ENCODE data around the gene ZDHHC8.

Gene ZDHHC8

DNA sequence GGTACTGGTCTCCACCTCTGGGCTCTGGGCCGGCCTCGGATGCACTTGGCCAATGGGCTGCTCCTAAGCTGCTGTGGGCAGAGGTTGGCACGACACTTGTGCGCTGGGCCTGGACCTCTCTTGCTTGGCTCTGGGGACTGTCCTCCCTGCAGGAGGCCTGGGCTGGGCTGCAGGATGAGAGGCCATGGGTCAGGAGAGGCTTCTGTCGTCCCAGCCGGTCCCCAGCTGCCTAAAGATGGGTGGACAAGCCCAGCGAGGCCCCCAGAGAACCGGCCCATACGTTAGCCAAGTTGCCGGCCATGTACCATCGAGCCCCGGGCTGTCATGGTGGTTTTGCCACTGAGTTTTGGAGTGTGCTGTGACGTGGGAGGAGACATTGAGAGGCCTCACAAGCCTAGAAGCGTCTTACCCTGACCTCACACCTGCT is 20.9 kb downstream of the ZDHHC8 start:
- Histone ChIP-seq H3K4me2 (ENCODE audit: low read length) (no peak overlapping the region), H3K9me3 (ENCODE audit: insufficient read depth, low read length) (no peaks in the 10 kb centered on the region), H3K79me2 (ENCODE audit: low read length) (no peaks in the 10 kb centered on the region), H3K27ac (ENCODE audit: low read length) (no peak overlapping the region), H4K20me1 (ENCODE audit: insufficient read depth, low read length) (no peaks in the 10 kb centered on the region), H3K4me3 (ENCODE audit: low read length) (no peak overlapping the region), H2AFZ (ENCODE audit: low read depth, low read length) (no peak overlapping the region), H3K27me3 (ENCODE audit: low read depth, low read length) (0 out of 2 replicates have a peak, but pooled peaks cover 4% of the 10 kb centered on the region), H3K9ac (ENCODE audit: low read length) (no peak overlapping the region), H3K36me3 (replicated peaks; ENCODE audit: low read depth, low read length) (no peaks in the 10 kb centered on the region), H3K4me1 (ENCODE audit: low read length) (no peaks in the 10 kb centered on the region)
- TF ChIP-seq EZH2phosphoT487 (IDR thresholded peaks at IDR 0.05; ENCODE audit: low read depth): no peak
- TF ChIP-seq, protein P1, sequence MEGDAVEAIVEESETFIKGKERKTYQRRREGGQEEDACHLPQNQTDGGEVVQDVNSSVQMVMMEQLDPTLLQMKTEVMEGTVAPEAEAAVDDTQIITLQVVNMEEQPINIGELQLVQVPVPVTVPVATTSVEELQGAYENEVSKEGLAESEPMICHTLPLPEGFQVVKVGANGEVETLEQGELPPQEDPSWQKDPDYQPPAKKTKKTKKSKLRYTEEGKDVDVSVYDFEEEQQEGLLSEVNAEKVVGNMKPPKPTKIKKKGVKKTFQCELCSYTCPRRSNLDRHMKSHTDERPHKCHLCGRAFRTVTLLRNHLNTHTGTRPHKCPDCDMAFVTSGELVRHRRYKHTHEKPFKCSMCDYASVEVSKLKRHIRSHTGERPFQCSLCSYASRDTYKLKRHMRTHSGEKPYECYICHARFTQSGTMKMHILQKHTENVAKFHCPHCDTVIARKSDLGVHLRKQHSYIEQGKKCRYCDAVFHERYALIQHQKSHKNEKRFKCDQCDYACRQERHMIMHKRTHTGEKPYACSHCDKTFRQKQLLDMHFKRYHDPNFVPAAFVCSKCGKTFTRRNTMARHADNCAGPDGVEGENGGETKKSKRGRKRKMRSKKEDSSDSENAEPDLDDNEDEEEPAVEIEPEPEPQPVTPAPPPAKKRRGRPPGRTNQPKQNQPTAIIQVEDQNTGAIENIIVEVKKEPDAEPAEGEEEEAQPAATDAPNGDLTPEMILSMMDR (IDR thresholded peaks at IDR 0.05; ENCODE audit: low read depth, low read length): no peak

- Histone ChIP-seq H3K79me2 (ENCODE audit: low read length) (no peaks in the 10 kb centered on the region), H3K36me3 (replicated peaks; ENCODE audit: low read depth, low read length) (no peaks in the 10 kb centered on the region), H2AFZ (ENCODE audit: low read depth, low read length) (no peak overlapping the region), H3K27ac (ENCODE audit: low read length) (no peak overlapping the region), H4K20me1 (ENCODE audit: insufficient read depth, low read length) (no peaks in the 10 kb centered on the region), H3K27me3 (ENCODE audit: low read depth, low read length) (peaks cover 13% of the 10 kb centered on the region), H3K9ac (ENCODE audit: low read length) (no peak overlapping the region), H3K4me1 (ENCODE audit: low read length) (no peaks in the 10 kb centered on the region), H3K9me3 (ENCODE audit: insufficient read depth, low read length) (no peaks in the 10 kb centered on the region), H3K4me2 (ENCODE audit: low read length) (no peak overlapping the region), H3K4me3 (ENCODE audit: low read length) (no peak overlapping the region)
- TF ChIP-seq, protein P1 (IDR thresholded peaks at IDR 0.05; ENCODE audit: low read depth, low read length): no peak
- TF ChIP-seq EZH2phosphoT487 (IDR thresholded peaks at IDR 0.05; ENCODE audit: low read depth): no peak
Measured at GRCh38 chr22:20153945-20154344, 22.3 kb downstream of the ZDHHC8 start.

DNA sequence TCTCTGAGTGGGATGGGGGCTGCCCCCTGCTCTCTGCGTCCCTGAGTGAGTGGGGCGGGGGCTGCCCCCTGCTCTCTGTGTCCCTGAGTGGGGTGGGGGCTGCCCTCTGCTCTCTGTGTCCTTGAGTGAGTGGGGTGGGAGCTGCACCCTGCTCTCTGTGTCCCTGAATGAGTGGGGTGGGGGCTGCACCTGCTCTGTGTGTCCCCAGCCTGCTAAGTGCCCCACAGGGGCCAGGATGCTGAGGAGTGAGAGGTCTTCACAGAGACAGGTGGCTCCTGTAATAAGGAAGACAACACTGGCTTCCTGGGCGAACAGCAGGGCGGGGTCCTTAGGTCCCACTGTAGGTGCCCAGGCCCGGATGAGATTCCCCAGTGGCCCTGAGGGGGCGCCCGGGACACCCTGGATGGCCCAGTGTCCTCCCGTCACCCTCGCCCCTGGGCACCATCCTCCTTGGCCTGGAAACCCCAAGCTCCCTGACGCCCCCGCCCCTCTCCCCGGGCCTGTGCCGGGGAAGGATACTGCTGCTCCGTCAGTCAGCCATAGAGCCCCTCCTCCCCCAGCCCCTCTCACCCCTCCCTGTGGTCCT is 23.1 kb downstream of the ZDHHC8 start:
- Histone ChIP-seq H3K27ac (ENCODE audit: low read length) (no peak overlapping the region), H3K4me1 (ENCODE audit: low read length) (no peaks in the 10 kb centered on the region), H3K9ac (ENCODE audit: low read length) (no peak overlapping the region), H3K4me3 (ENCODE audit: low read length) (no peak overlapping the region), H3K79me2 (ENCODE audit: low read length) (no peaks in the 10 kb centered on the region), H3K36me3 (replicated peaks; ENCODE audit: low read depth, low read length) (no peaks in the 10 kb centered on the region), H2AFZ (ENCODE audit: low read depth, low read length) (no peak overlapping the region), H4K20me1 (ENCODE audit: insufficient read depth, low read length) (no peaks in the 10 kb centered on the region), H3K9me3 (ENCODE audit: insufficient read depth, low read length) (no peaks in the 10 kb centered on the region), H3K27me3 (ENCODE audit: low read depth, low read length) (peaks cover 17% of the 10 kb centered on the region), H3K4me2 (ENCODE audit: low read length) (no peak overlapping the region)
- TF ChIP-seq, protein P1 (IDR thresholded peaks at IDR 0.05; ENCODE audit: low read depth, low read length): no peak
- TF ChIP-seq EZH2phosphoT487 (IDR thresholded peaks at IDR 0.05; ENCODE audit: low read depth): no peak

- H3K27ac ChIP-seq (ENCODE audit: low read length): no peak overlapping the region
- no peaks in the 10 kb centered on the region for H3K9me3 ChIP-seq (ENCODE audit: insufficient read depth, low read length)
- TF ChIP-seq EZH2phosphoT487 (IDR thresholded peaks at IDR 0.05; ENCODE audit: low read depth): no peak
- TF ChIP-seq, protein P1 (IDR thresholded peaks at IDR 0.05; ENCODE audit: low read depth, low read length): no peak
- H3K79me2 ChIP-seq (ENCODE audit: low read length): no peaks in the 10 kb centered on the region
- no peaks in the 10 kb centered on the region for H3K36me3 ChIP-seq (replicated peaks; ENCODE audit: low read depth, low read length)
- H3K4me3 ChIP-seq (ENCODE audit: low read length): no peak overlapping the region
- H3K27me3 ChIP-seq (ENCODE audit: low read depth, low read length): peaks cover 21% of the 10 kb centered on the region
- no peaks in the 10 kb centered on the region for H3K4me1 ChIP-seq (ENCODE audit: low read length)
- no peak overlapping the region for H2AFZ ChIP-seq (ENCODE audit: low read depth, low read length)
- H4K20me1 ChIP-seq (ENCODE audit: insufficient read depth, low read length): no peaks in the 10 kb centered on the region
- H3K9ac ChIP-seq (ENCODE audit: low read length): no peak overlapping the region
- H3K4me2 ChIP-seq (ENCODE audit: low read length): no peak overlapping the region
Measured at GRCh38 chr22:20155330-20156041, 23.9 kb downstream of the ZDHHC8 start.

All from OCI-LY3 (cell line).